Right lobe of liver (tissue), 6 donors: ENCODE results near the gene RAB27B. TPM values are rescaled to one million over a fixed set of nuclear protein-coding genes. Genes with fewer than 3 reads are reported as not detected.

Experiments used
- ATAC-seq, 4 donors: fragments of 200-7000 bp; cut with Tn5 transposase; one replicate each; pipeline ENCODE4 v1.9.1; 2020; ENCODE audit warnings: mild to moderate bottlenecking in 4 of 4, moderate library complexity in 4 of 4
- DNase-seq, 3 donors: peaks; one replicate each; pipeline ENCODE4 v3.0.0-alpha.2; 2020
- H3K27ac ChIP-seq, 3 donors: fragments of 200-600 bp; one replicate each; pipeline ENCODE4 v1.8.0; 2022
- H3K27me3 ChIP-seq, 2 donors: fragments of 200-600 bp; one replicate each; pipeline ENCODE4 v1.8.0; 2022
- H3K36me3 ChIP-seq, 4 donors: fragments of 200-600 bp; sonication (generic) in 1 of 4; one replicate each; pipeline versions ENCODE4 v1.5.1 to v1.8.0; 2017 to 2022; ENCODE audit warnings: control low read depth in 1 of 4
- H3K4me1 ChIP-seq, 4 donors: fragments of 200-600 bp; sonication (generic) in 1 of 4; one replicate each; pipeline versions ENCODE4 v1.5.1 to v1.8.0; 2017 to 2022; ENCODE audit warnings: control low read depth in 1 of 4
- H3K4me3 ChIP-seq, 3 donors: fragments of 200-600 bp; one replicate each; pipeline ENCODE4 v1.8.0; 2022
- H3K9me3 ChIP-seq, 4 donors: fragments of 200-600 bp; sonication (generic) in 1 of 4; one replicate each; pipeline versions ENCODE4 v1.5.1 to v1.8.0; 2017 to 2022; ENCODE audit warnings: control low read depth in 1 of 4
- CTCF ChIP-seq, 4 donors: fragments of 200-600 bp in 3 of 4; fragments of 450-650 bp in 1 of 4; IDR thresholded peaks; one replicate each; pipeline versions ENCODE4 v1.5.1 to v1.8.0; 2016 to 2022; ENCODE audit warnings: antibody characterized with exemption in 4 of 4, mild to moderate bottlenecking in 2 of 4
- POLR2A ChIP-seq: fragments of 450-650 bp; IDR thresholded peaks from one replicate; pipeline ENCODE4 v1.6.1; 2017; ENCODE audit warnings: antibody characterized with exemption, mild to moderate bottlenecking
- WGBS: methylation state at CpG from one replicate; pipeline ENCODE4 v1.1.6; 2018; ENCODE audit warnings: low coverage, low lambda C conversion rate; ENCODE audit not compliant: insufficient coverage; ENCODE audit errors: missing lambda C conversion rate; 5-methylcytosine and 5-hydroxymethylcytosine counted together
- intact Hi-C, 2 donors: fragments of 100-400 bp; cut with DNase I; formaldehyde crosslinking; loops; one replicate each; pipeline versions ENCODE4 v1.11.2 to v1.14.1; 2022
- total RNA-seq, 6 experiments: library from RNA; depleted of rRNA in 2 of 6; stranded (reverse); fragments of >200 nt in 2 of 6; fragmentation: NEBNext Ultra II Directional in 3 of 6; extraction: Animal tissue kit (Norgen Biotek cat#: 25700) in 3 of 6; gene quantifications; one replicate each; pipeline versions ENCODE4 v1.1.0 to v1.2.4, GENCODE V29; 2016 to 2023
- donor health status: DM: no; HTN: yes; CAD: no.
- donor health status: DM: no; HTN: no; CAD: no.
- donor health status: DM: no; HTN: no; CAD: no.
- donor health status: DM: no; HTN: yes; CAD: no.
- donor health status: DM: no; HTN: yes; CAD: no.

RAB27B gene
- total RNA-seq, 6 experiments from 2014 or later: 0.53 to 1.0 (median 0.85) TPM

- Histone ChIP-seq H3K9me3 (no peaks in the 10 kb centered on the region), H3K27ac (no peak overlapping the region), H3K27me3 (no peaks in the 10 kb centered on the region), H3K4me1 (no peaks in the 10 kb centered on the region), H3K36me3 (no peaks in the 10 kb centered on the region), H3K4me3 (no peak overlapping the region)
- 88% methylated on average over 1 of the region's 1 CpG for WGBS
- ATAC-seq (no peak), DNase-seq (no peak)
- TF ChIP-seq POLR2A (no peak), CTCF (IDR thresholded peaks at IDR 0.05) (no peak)
- intact Hi-C loops: no loop called here
Observed at GRCh38 chr18:54786206-54786605, 42.1 kb upstream of the RAB27B start.

- H3K9me3 ChIP-seq: no peaks in the 10 kb centered on the region
- no peaks in the 10 kb centered on the region for H3K36me3 ChIP-seq
- H3K27me3 ChIP-seq: no peaks in the 10 kb centered on the region
- DNase-seq (no peak), ATAC-seq (no peak)
- H3K4me1 ChIP-seq: no peaks in the 10 kb centered on the region
- H3K27ac ChIP-seq: no peak overlapping the region
- TF ChIP-seq CTCF (IDR thresholded peaks at IDR 0.05) (no peak), POLR2A (no peak)
- H3K4me3 ChIP-seq: no peak overlapping the region
- intact Hi-C loops: no loop called here
- 51% methylated on average over 5 of the region's 5 CpGs for WGBS
Observed at GRCh38 chr18:54787121-54787520, 41.2 kb upstream of the RAB27B start.

- intact Hi-C loops: no loop called here
- TF ChIP-seq CTCF (IDR thresholded peaks at IDR 0.05): no peak
- no peak for TF ChIP-seq POLR2A
- ATAC-seq (no peak), DNase-seq (no peak)
- Histone ChIP-seq H3K4me1 (no peaks in the 10 kb centered on the region), H3K27ac (no peak overlapping the region), H3K9me3 (no peaks in the 10 kb centered on the region), H3K36me3 (no peaks in the 10 kb centered on the region), H3K27me3 (no peaks in the 10 kb centered on the region), H3K4me3 (no peak overlapping the region)
Observed at GRCh38 chr18:54787616-54788015, 40.7 kb upstream of the RAB27B start.

- H3K9me3 ChIP-seq: no peaks in the 10 kb centered on the region
- H3K4me1 ChIP-seq: no peaks in the 10 kb centered on the region
- H3K4me3 ChIP-seq: no peak overlapping the region
- WGBS: 55% methylated on average over 1 of the region's 1 CpG
- TF ChIP-seq POLR2A: no peak
- no peak for TF ChIP-seq CTCF (IDR thresholded peaks at IDR 0.05)
- intact Hi-C loops: no loop called here
- no peak overlapping the region for H3K27ac ChIP-seq
- DNase-seq: no peak
- ATAC-seq: no peak
- H3K27me3 ChIP-seq: no peaks in the 10 kb centered on the region
- H3K36me3 ChIP-seq: no peaks in the 10 kb centered on the region
Observed at GRCh38 chr18:54790109-54790508, 38.2 kb upstream of the RAB27B start.

GRCh38 chr18:54791657-54792056 is 36.6 kb upstream of the RAB27B start:
- Histone ChIP-seq H3K4me1 (no peaks in the 10 kb centered on the region), H3K9me3 (no peaks in the 10 kb centered on the region), H3K27ac (no peak overlapping the region), H3K36me3 (no peaks in the 10 kb centered on the region), H3K4me3 (no peak overlapping the region), H3K27me3 (no peaks in the 10 kb centered on the region)
- WGBS: 100% methylated on average over 4 of the region's 12 CpGs
- intact Hi-C loops: no loop called here
- DNase-seq (no peak), ATAC-seq (no peak)
- no peak for TF ChIP-seq CTCF (IDR thresholded peaks at IDR 0.05)
- TF ChIP-seq POLR2A: no peak
